Cortex of kidney (tissue), 1 donor: ENCODE results near the gene PDC.
"Not testable (repeated sequence)": the region's sequence is repeated elsewhere in the genome, so short reads cannot be mapped to it uniquely, and the experiment has no call there.

Source experiments
- DNase-seq: peaks from one replicate; lab custom pipeline; 2025; lab: John Stamatoyannopoulos, UW

The PDC gene

GRCh38 chr1:186465491-186465890 is 4.6 kb upstream of the PDC start:
- not testable (repeated sequence) for DNase-seq

- no peak for DNase-seq
These were observed 3.0 kb upstream of the PDC start for GRCh38 chr1:186463926-186464325.

GRCh38 chr1:186463511-186463910 is 2.6 kb upstream of the PDC start:
- no peak for DNase-seq

DNA sequence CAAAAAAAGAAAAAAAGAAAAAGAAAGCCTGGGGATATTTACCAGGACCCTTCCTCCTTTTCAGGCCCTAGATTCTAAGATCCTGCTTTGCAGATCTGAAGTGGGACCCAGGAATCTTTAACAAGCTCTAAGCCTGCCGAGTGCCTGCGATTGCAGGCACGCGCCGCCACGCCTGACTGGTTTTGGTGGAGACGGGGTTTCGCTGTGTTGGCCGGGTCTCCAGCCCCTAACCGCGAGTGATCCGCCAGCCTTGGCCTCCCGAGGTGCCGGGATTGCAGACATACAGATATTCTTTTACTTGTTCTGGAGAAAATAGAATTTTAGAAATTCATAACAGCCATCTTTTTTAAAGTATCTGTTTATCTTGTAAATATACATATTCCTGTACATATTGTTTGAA is 1.8 kb downstream of the PDC start:
- DNase-seq = not testable (repeated sequence)

- DNase-seq = no peak
These were observed 4.1 kb downstream of the PDC start for GRCh38 chr1:186456729-186457255.

DNA sequence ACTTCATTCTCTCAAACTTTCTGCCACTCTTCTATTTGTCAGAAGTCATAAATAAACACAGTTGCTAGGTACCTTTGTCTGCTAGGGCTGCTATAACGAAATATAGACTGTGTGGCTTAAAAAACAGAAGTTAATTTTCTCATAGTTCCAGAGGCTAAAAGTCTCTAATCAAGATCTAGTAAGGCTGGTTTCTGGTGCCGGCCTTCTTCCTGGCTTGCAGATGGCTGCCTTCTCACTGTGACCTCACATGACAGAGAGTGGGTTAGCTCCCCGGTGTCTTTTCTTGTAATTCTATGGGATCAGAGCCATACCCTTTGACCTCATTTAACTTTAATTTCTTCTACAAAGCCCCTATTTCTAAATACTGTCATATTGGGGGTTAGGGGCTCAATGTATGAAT is 5.9 kb downstream of the PDC start:
- DNase-seq = no peak

DNA sequence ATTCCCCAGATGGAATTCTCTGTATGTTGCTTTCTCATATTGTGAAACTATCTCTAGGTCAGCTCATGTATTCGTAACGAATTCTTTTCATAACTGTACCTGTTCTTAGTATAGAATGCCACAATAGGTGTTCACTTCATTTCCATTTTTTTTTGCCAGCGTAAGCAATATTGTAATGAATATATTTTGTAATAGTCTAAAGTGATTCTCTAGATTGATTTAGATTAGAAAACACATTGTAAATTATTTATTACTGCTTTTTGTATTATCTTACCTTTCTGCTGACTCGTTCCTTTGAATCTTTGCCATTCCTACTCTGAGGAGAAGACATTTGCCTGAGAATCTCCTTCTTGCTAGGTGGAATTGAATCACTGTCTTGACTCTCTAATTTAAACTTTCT is 14.8 kb downstream of the PDC start:
- DNase-seq = no peak

- no peak for DNase-seq
These were observed 17.3 kb downstream of the PDC start for GRCh38 chr1:186443638-186444037.

DNA sequence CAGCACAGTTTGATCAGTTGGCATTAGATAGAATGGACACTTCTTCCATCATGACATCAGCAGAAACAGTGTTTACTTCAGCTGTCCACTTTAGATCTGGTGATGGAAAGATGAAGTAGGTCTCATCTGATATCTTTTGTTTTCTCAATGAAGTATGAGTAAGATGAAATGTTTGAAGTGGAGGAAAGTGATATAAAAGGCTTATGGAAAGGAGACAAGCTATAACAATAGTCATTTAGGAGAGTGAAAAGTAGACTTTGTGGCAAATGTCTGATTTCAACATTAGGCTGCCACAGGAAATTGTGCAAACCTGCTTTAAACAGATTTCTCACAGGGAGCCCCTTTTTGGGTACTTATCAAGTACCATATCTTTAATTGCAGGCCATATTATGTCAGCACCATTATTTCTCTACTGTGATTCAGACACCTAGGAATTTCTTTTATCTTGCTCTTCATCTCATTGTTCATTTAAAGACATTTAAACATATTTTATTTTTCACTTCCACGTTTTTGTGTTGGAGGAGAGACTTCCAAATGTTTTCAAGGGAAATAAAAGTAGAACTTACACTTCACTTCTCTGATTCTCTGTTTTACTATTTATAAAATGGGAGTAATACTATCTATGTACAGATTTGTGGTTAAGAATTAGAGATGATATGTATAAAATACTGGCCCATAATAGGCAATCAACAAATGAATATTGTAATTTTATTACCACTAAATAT is 18.1 kb downstream of the PDC start:
- no peak for DNase-seq

DNA sequence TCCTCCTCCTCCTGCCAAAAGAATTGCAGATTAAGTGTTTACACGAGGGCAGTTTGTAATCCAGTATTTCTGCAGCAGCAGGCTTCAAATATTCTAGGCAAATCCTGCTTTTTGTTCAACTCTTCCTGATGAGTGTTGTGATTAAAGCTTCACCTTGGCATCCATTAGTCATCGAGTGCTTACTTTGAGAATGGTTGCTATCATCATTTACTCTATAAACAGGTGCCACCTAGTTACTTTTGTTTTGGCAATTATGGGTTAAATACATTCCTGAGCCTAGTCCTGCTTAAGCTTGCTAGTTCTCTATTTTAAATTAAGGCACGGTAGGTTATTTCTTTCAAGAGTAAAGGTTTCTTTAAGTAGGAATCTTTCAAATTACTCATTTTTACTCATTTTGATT is 20.3 kb downstream of the PDC start:
- DNase-seq = no peak

DNA sequence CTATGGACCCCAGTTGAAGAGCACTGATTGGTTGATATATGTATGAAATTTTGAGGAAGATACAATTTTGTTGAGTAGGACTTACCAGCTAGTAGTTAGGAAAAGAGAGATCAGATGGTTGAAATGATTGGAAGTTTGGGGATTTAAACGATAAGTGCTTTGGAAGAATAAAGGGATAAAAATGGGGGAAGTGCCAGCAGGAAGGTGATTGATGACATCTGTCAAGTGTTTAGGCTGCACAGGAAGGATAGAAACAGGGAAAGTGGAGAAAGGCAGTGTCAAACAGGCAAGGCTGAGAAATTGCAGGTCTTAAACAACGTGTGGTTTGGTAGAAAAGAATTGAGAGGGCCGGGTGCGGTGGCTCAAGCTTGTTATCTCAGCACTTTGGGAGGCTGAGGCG is 22.3 kb downstream of the PDC start:
- DNase-seq = no peak

GRCh38 chr1:186435336-186435735 is 25.6 kb downstream of the PDC start:
- DNase-seq = no peak

DNA sequence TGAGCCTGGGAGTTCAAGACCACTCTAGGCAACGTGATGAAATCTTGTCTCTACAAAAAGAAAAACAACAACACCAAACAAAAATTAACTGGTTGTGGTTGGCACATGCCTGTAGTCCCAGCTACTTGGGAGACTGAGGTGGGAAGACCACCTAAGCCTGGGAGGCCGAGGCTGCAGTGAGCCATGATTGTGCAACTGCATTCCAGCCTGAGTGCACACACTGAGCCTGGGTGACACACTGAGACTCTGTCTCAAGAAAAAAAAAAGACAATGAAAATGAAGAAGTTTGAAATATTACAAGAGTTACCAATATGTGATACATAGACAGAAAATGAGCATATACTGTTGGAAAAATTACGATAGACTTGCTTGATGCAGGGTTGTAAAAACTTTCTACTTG is 31.9 kb downstream of the PDC start:
- DNase-seq = no peak

GRCh38 chr1:186426118-186426517 is 34.8 kb downstream of the PDC start:
- DNase-seq = no peak

GRCh38 chr1:186424539-186424938 is 36.4 kb downstream of the PDC start:
- no peak for DNase-seq

GRCh38 chr1:186421446-186421845 is 39.5 kb downstream of the PDC start:
- DNase-seq = no peak

- no peak for DNase-seq
These were observed 40.0 kb downstream of the PDC start for GRCh38 chr1:186420923-186421322.

GRCh38 chr1:186420311-186420710 is 40.6 kb downstream of the PDC start:
- no peak for DNase-seq

DNA sequence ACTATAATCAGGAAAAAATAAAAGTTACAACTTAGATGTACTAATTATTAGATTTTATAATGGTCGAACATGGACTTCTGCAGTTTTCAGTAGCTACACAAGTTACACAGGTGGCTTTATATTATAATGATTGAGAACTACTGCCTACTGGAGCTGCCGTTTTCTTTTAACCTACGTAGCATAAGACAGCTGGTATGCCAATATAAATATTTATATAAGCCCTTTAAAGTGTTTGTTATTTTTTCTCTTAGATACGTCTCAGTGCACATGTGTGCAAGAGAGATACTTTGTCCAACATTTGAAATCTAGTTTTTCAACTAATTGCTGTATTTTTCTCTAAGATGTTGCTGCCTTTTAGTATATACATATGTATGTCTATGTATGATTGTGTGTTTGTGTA is 42.4 kb downstream of the PDC start:
- DNase-seq = no peak

DNA sequence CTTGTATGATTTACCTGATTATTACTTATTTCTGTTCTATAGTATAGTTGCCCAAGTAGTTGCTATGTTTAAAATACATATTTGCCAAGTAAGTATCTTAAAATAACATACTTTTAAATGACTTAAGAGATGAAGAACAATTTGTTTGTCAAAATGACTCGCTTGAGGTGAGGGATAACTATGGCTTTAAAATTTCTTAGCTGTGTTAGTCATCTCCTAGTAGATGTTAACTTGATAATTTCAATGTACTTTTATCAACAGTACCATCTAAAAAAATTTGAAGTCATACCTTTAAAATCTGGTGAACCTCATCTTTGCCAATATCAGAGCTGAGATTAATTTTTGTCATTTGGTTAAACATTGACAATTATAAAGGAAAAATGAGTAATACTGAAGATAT is 47.6 kb downstream of the PDC start:
- DNase-seq = no peak

DNA sequence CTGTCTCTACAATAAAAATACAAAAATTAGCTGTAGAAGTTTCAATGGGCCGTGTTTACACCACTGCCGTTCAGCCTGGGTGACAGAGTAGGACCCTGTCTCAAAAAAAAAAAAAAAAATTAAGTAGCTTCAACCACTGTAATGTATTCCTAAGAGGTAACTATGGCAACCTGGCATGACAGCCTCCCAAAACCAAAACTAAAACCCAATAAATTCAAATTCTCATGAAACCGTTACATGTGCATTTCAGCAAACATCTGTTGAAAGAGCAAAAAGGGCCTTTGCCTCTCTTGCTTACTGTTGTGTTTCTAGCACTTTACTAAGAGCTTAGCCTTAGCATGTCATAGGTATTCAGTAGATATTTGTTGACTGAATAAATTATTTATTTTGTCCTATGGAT is 51.8 kb downstream of the PDC start:
- no peak for DNase-seq

- DNase-seq = no peak
These were observed 56.4 kb downstream of the PDC start for GRCh38 chr1:186404454-186405051.

- no peak for DNase-seq
These were observed 57.3 kb downstream of the PDC start for GRCh38 chr1:186403632-186404031.

- not testable (repeated sequence) for DNase-seq
These were observed 59.5 kb downstream of the PDC start for GRCh38 chr1:186401446-186401845.
